ENCODE results near the gene MTOR. TPM values are rescaled to one million over a fixed set of nuclear protein-coding genes. Genes with fewer than 3 reads are reported as not detected.

The MTOR gene
- total RNA-seq, 2 donors from 2014 or later: 32.6 to 38.3 TPM

DNA sequence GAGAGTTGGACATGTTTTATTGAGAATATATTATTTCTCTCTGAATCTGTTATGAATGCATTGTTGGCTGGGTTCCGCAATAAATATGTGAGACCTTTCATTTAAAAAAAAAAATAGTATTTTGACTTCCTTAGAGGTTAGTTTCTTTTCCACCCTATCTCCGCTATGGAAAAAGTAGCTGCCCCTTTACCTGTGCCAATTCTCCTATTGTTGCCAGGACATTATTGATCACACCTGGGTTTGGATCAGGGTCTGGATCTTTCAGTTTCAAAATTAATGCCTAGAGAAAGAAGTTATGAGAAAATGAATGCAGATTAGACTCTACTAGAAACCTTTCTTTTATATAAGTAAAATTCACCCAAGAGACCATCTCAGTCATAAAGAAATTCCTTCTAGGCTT, 29.1 kb downstream of the MTOR start:
- H3K27ac Mint-ChIP-seq: no peak overlapping the region
- no peaks in the 10 kb centered on the region for H3K9me3 Mint-ChIP-seq
- peaks cover 7% of the 10 kb centered on the region for H3K4me1 Mint-ChIP-seq (ENCODE audit: low read depth)
- no peak overlapping the region for H3K4me3 Mint-ChIP-seq
- no peaks in the 10 kb centered on the region for H3K27me3 Mint-ChIP-seq (ENCODE audit: low read depth)
- H3K36me3 Mint-ChIP-seq (ENCODE audit: insufficient read depth in 2 of 2): peaks cover 5 to 23% of the 10 kb centered on the region in 2 donors
- DNase-seq (no peak), ATAC-seq (replicated peaks in 1 of 2) (no peak)

- Mint-ChIP-seq H3K36me3 (ENCODE audit: insufficient read depth in 2 of 2) (peaks cover 7 to 26% of the 10 kb centered on the region in 2 donors), H3K4me3 (no peak overlapping the region), H3K9me3 (no peaks in the 10 kb centered on the region), H3K4me1 (ENCODE audit: low read depth) (peaks cover 6% of the 10 kb centered on the region), H3K27ac (no peak overlapping the region), H3K27me3 (ENCODE audit: low read depth) (no peaks in the 10 kb centered on the region)
- ATAC-seq (replicated peaks in 1 of 2): no peak
- no peak for DNase-seq
Measured at GRCh38 chr1:11229203-11229602, 33.1 kb downstream of the MTOR start.

DNA sequence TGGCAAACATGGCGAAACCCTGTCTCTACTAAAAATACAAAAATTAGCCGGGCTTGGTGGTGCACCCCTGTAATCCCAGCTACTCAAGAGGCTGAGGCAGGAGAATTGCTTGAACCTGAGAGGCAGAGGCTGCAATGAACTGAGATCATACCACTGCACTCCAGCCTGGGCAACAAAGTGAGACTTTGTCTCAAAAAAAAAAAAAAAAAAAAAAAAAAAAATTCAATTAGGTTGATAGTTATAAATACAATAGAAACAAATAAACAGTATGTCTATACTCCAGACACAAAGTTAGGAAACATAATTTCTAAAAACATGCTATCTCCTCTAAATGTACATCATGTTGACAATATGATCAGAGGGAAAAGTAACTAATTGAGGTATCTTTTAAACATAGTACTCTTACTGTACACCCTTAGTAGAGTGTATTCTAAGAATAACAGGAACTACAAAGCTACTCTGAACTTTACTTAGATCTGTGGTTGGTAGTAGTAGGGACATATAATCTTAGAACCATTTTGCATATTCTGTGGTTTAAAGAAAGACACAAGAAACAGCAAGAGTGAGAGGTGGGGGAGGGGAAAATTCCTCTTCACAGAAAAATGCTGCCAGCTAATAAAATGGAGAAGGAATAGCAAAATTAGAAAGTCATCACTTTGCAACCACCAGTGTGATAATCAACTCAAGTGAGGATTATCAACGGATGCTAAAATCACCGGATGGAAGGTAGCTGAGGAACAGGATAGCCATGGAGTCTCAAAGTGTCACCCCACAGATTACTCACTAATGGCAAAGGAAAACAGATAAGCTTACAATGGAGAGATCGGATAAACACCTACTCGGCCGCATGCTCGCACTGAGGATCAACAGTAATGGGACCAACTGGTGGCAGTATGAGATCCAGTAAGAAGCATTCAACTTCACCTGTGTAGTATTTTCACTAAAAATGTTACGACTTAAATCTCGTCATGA, 35.0 kb downstream of the MTOR start:
- no peak for ATAC-seq (replicated peaks in 1 of 2)
- H3K27ac Mint-ChIP-seq: peak overlapping the region; percentile 72
- H3K27me3 Mint-ChIP-seq (ENCODE audit: low read depth): no peaks in the 10 kb centered on the region
- no peaks in the 10 kb centered on the region for H3K9me3 Mint-ChIP-seq
- peaks cover 6% of the 10 kb centered on the region for H3K4me1 Mint-ChIP-seq (ENCODE audit: low read depth)
- no peak for DNase-seq
- no peak overlapping the region for H3K4me3 Mint-ChIP-seq
- H3K36me3 Mint-ChIP-seq (ENCODE audit: insufficient read depth in 2 of 2): peaks cover 9 to 21% of the 10 kb centered on the region in 2 donors

GRCh38 chr1:11216074-11216473, 46.3 kb downstream of the MTOR start:
- no peaks in the 10 kb centered on the region for H3K9me3 Mint-ChIP-seq
- peak overlapping the region; percentile 18 for H3K27ac Mint-ChIP-seq
- H3K4me3 Mint-ChIP-seq: no peak overlapping the region
- no peaks in the 10 kb centered on the region for H3K4me1 Mint-ChIP-seq (ENCODE audit: low read depth)
- ATAC-seq (replicated peaks in 1 of 2): no peak
- no peaks in the 10 kb centered on the region for H3K27me3 Mint-ChIP-seq (ENCODE audit: low read depth)
- DNase-seq: no peak
- H3K36me3 Mint-ChIP-seq (ENCODE audit: insufficient read depth in 2 of 2): peaks cover 9 to 23% of the 10 kb centered on the region in 2 donors

DNA sequence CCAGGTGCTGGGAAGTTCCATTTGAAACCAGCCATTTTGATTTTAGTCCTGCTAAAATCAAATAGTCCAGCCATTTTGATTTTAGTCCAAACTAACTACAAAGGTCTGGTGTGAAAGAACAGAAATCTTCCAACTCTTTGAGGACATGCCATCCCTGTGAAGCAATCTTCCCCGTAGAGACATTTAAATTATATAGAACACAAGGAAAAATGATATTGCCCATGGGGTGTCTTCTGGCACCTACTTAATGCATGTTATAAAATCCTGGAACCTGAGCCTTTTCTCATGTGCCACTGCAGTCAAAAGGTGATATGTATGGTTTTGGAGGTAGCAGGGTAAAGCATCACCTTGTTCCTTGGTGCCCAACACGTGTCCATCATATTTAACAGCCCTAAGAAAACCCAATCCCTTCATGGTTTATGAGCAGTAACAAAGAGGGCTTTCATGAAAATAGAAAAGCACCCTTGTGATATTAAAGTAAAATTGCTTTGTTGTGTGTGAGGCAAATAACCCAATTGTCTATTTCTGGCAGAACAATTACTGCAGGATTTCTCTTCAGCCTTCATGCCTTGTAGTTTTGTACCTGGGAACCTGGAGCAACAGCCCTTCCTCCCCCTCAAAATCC, 46.9 kb downstream of the MTOR start:
- no peak overlapping the region for H3K4me3 Mint-ChIP-seq
- peak overlapping the region; percentile 18 for H3K27ac Mint-ChIP-seq
- no peaks in the 10 kb centered on the region for H3K9me3 Mint-ChIP-seq
- peaks cover 8 to 27% of the 10 kb centered on the region in 2 donors for H3K36me3 Mint-ChIP-seq (ENCODE audit: insufficient read depth in 2 of 2)
- no peaks in the 10 kb centered on the region for H3K4me1 Mint-ChIP-seq (ENCODE audit: low read depth)
- no peaks in the 10 kb centered on the region for H3K27me3 Mint-ChIP-seq (ENCODE audit: low read depth)
- ATAC-seq (replicated peaks in 1 of 2): no peak
- DNase-seq: no peak

DNA sequence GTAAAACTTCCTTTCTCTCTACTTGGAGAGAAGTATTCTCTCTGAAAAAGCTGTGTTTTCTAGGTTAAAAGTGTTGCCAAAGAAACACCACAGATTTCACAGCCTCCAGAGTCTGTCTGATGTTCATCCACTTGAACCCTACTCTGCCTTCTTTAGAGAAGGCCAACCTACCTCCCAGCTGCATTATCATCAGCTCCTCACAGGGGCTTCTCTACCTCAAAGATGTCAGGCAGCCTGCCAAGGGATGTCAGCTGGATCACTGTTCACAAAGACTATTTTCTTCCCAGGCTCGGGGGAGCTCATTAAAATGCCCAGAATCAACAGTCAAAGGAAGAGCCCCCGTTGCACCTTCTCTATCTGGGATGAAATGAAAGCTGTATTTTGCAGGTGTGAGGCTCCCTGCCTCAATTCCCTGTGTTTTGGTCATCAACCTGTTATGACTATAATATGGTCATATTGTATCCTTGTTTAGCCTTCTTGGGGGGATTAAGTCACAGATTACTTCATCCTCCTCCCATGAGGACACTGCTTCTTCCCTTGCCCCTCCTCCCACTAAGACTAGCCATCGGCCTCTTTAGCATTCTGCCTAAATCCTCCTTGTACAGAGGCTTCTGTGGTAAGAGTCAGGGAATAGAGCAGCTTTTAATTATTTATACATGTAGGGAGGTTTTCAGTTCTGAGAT, 47.5 kb downstream of the MTOR start:
- DNase-seq: no peak
- H3K9me3 Mint-ChIP-seq: no peaks in the 10 kb centered on the region
- H3K4me3 Mint-ChIP-seq: no peak overlapping the region
- H3K27me3 Mint-ChIP-seq (ENCODE audit: low read depth): no peaks in the 10 kb centered on the region
- peaks cover 5 to 27% of the 10 kb centered on the region in 2 donors for H3K36me3 Mint-ChIP-seq (ENCODE audit: insufficient read depth in 2 of 2)
- no peaks in the 10 kb centered on the region for H3K4me1 Mint-ChIP-seq (ENCODE audit: low read depth)
- no peak for ATAC-seq (replicated peaks in 1 of 2)
- no peak overlapping the region for H3K27ac Mint-ChIP-seq

GRCh38 chr1:11211925-11212587, 50.3 kb downstream of the MTOR start:
- no peaks in the 10 kb centered on the region for H3K4me1 Mint-ChIP-seq (ENCODE audit: low read depth)
- no peaks in the 10 kb centered on the region for H3K9me3 Mint-ChIP-seq
- no peak for DNase-seq
- H3K27me3 Mint-ChIP-seq (ENCODE audit: low read depth): no peaks in the 10 kb centered on the region
- ATAC-seq (replicated peaks in 1 of 2): no peak
- peaks cover 5 to 17% of the 10 kb centered on the region in 2 donors for H3K36me3 Mint-ChIP-seq (ENCODE audit: insufficient read depth in 2 of 2)
- H3K4me3 Mint-ChIP-seq: no peak overlapping the region
- H3K27ac Mint-ChIP-seq: no peak overlapping the region

- Mint-ChIP-seq H3K36me3 (ENCODE audit: insufficient read depth in 2 of 2) (peaks cover 5 to 17% of the 10 kb centered on the region in 2 donors), H3K4me3 (no peak overlapping the region), H3K4me1 (ENCODE audit: low read depth) (no peaks in the 10 kb centered on the region), H3K27me3 (ENCODE audit: low read depth) (no peaks in the 10 kb centered on the region), H3K27ac (no peak overlapping the region), H3K9me3 (no peaks in the 10 kb centered on the region)
- DNase-seq: no peak
- ATAC-seq (replicated peaks in 1 of 2): no peak
Measured at GRCh38 chr1:11211461-11211860, 50.9 kb downstream of the MTOR start.

DNA sequence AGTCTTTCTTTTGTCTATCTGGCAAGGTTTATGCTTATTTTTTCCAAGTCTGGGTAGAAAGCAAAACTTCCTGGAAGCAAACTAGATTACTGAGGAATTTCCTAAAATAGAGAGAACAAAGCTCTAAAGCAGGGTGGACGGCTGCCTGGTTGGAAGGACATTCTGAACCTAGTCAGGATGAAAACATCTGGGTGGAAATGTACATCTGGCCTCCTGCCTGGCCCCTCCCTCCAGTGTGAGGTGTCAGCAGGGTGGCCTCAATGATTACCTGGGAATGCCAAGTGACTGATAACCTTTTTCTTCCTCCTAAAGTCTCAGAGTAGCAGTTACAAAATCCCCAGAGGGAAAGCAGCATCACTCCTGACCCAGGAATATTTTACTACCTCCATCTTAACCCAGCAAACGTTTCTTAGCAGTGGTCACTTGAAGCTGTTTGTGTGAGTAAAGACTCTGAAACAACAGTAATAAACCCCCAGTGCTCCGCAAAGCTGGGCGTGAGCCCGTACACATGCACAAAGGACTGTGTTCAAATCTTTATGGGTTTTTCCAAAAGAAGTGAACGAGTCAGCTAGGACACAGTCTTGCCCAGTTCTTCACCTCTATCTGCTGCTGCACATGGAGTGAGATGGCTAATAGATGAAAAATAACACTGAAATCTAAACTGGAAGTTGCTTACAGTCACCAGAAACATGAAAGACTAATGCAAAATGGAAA, 54.3 kb downstream of the MTOR start:
- no peak overlapping the region for H3K27ac Mint-ChIP-seq
- DNase-seq: no peak
- no peaks in the 10 kb centered on the region for H3K9me3 Mint-ChIP-seq
- H3K4me3 Mint-ChIP-seq: no peak overlapping the region
- ATAC-seq (replicated peaks in 1 of 2): no peak
- H3K27me3 Mint-ChIP-seq (ENCODE audit: low read depth): no peaks in the 10 kb centered on the region
- no peaks in the 10 kb centered on the region for H3K4me1 Mint-ChIP-seq (ENCODE audit: low read depth)
- H3K36me3 Mint-ChIP-seq (ENCODE audit: insufficient read depth in 2 of 2): peaks cover 5 to 13% of the 10 kb centered on the region in 2 donors

DNA sequence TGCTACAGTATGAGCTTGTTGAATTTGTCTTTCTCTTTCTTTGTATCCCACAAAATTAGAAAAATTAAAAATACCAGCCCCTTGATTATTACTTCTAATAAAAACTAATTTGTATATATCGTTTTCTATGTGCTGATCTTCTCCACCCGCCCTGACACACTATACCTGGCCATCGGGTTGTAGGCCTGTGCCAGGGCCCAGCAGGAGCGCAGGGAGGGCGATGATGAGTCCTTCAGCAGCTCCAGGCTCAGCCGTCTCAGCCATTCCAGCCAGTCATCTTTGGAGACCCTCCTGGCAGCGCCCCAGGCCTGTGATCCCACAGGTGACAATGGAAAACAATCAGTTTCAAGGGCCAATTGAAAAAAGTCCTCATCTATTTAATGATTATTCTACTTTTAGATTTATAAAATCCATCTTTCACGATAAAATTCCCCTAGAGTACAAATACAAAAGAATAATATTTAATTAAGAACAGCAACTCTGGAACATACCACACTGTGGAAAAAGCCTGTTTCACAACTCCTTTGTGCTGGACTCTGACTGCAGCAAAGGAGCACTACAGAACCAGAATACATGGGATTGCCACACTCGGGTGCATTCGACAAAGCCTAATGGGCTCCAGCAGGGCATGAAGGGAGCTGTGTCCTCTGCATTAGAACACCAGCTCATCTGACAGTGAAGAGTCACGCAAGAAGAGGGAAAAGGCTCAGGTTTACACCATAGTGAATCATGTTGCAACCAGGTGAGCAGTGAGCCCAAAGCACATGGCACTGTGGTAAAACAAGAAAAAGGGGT, 57.8 kb downstream of the MTOR start:
- Mint-ChIP-seq H3K27me3 (ENCODE audit: low read depth) (no peaks in the 10 kb centered on the region), H3K4me1 (ENCODE audit: low read depth) (no peaks in the 10 kb centered on the region), H3K4me3 (no peak overlapping the region), H3K36me3 (ENCODE audit: insufficient read depth in 2 of 2) (peaks cover 3 to 4% of the 10 kb centered on the region in 2 donors), H3K9me3 (no peaks in the 10 kb centered on the region), H3K27ac (no peak overlapping the region)
- ATAC-seq (replicated peaks in 1 of 2): no peak
- DNase-seq: no peak

GRCh38 chr1:11198851-11199594, 63.3 kb downstream of the MTOR start:
- Mint-ChIP-seq H3K4me1 (ENCODE audit: low read depth) (no peaks in the 10 kb centered on the region), H3K9me3 (no peaks in the 10 kb centered on the region), H3K27me3 (ENCODE audit: low read depth) (no peaks in the 10 kb centered on the region), H3K4me3 (no peak overlapping the region), H3K36me3 (ENCODE audit: insufficient read depth in 2 of 2) (peaks cover 8 to 12% of the 10 kb centered on the region in 2 donors), H3K27ac (no peak overlapping the region)
- DNase-seq (no peak), ATAC-seq (replicated peaks in 1 of 2) (no peak)

All from activated T-cell treated with anti-CD3 and anti-CD28 coated beads, Interleukin-2, amount 50 U/mL, for 72 hours (primary cell).